ENCODE results near the gene PYM1.
"Not testable (repeated sequence)": the region's sequence is repeated elsewhere in the genome, so short reads cannot be mapped to it uniquely, and the experiment has no call there.

Gene PYM1

DNA sequence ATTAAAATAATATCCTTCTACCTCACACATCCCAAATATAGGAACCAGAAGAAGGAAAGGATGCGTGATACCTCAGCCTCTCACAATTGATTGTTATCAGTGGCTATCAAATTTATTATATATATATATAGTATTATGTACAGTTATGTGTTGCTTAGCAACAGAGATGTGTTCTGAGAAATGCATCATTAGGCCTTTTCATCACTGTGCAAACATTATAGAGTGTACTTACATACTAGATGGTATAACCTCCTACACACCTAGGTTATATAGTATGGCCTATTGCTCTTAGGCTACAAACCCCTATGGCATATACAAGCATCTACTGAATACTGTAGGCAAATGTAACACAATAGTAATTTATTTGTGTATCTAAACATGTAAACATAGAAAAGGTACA lies 34.0 kb downstream of the PYM1 start:
- in situ Hi-C loops (cut with MboI; ENCODE audit: low sequenced_read_pairs, unreplicated experiment): no loop called here
- TF ChIP-seq, protein P1, sequence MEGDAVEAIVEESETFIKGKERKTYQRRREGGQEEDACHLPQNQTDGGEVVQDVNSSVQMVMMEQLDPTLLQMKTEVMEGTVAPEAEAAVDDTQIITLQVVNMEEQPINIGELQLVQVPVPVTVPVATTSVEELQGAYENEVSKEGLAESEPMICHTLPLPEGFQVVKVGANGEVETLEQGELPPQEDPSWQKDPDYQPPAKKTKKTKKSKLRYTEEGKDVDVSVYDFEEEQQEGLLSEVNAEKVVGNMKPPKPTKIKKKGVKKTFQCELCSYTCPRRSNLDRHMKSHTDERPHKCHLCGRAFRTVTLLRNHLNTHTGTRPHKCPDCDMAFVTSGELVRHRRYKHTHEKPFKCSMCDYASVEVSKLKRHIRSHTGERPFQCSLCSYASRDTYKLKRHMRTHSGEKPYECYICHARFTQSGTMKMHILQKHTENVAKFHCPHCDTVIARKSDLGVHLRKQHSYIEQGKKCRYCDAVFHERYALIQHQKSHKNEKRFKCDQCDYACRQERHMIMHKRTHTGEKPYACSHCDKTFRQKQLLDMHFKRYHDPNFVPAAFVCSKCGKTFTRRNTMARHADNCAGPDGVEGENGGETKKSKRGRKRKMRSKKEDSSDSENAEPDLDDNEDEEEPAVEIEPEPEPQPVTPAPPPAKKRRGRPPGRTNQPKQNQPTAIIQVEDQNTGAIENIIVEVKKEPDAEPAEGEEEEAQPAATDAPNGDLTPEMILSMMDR (IDR thresholded peaks at IDR 0.05; ENCODE audit: borderline replicate concordance, control extremely low read depth, extremely low read depth, insufficient read depth, missing control alignments): no peak
- DNase-seq (ENCODE audit: low spot score): no peak

DNA sequence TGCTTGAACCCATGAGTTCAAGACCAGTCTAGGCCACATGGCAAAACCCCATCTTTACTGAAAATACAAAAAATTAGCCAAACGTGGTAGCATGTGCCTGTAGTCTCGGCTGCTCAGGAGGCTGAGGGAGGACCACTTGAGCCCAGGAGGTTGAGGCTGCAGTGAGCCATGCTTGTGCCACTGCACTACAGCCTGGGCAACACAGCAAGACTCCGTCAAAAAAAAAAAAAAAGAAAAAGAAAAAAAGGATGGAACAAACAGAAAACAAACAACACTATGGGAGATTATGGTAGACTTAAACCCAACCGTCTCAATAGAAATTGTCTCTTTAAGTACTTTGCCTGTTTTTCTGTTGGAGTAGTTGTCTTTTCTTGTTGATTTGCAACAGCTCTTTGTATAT lies 36.4 kb downstream of the PYM1 start:
- in situ Hi-C loops (cut with MboI; ENCODE audit: low sequenced_read_pairs, unreplicated experiment): no loop called here
- DNase-seq (ENCODE audit: low spot score): no peak
- TF ChIP-seq, protein P1 (IDR thresholded peaks at IDR 0.05; ENCODE audit: borderline replicate concordance, control extremely low read depth, extremely low read depth, insufficient read depth, missing control alignments): no peak

DNA sequence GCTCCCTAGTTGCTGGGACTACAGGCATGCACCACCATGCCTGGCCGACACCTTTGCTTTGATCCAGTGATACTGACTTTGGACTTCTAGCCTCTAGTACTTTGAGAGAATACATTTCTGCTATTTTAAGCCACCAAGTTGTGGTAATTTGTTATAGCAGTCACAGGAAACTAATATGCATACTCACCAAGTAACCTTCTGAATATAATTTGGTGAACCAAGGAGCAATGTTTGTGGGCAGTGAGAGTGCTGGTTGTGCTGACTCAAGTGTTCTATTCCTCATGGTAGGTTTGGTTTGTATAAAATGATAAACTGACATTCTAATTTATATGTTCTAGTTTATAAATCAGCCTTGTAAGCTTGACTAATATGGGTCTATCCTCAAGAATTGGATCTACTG lies 42.6 kb downstream of the PYM1 start:
- in situ Hi-C loops (cut with MboI; ENCODE audit: low sequenced_read_pairs, unreplicated experiment): no loop called here
- DNase-seq (ENCODE audit: low spot score): no peak
- TF ChIP-seq, protein P1 (IDR thresholded peaks at IDR 0.05; ENCODE audit: borderline replicate concordance, control extremely low read depth, extremely low read depth, insufficient read depth, missing control alignments): no peak

GRCh38 chr12:55877824-55878223 lies 49.9 kb downstream of the PYM1 start:
- no peak for DNase-seq (ENCODE audit: low spot score)
- in situ Hi-C loops (cut with MboI; ENCODE audit: low sequenced_read_pairs, unreplicated experiment): no loop called here
- TF ChIP-seq, protein P1 (IDR thresholded peaks at IDR 0.05; ENCODE audit: borderline replicate concordance, control extremely low read depth, extremely low read depth, insufficient read depth, missing control alignments): no peak

GRCh38 chr12:55875704-55876467 lies 51.8 kb downstream of the PYM1 start:
- TF ChIP-seq, protein P1 (IDR thresholded peaks at IDR 0.05; ENCODE audit: borderline replicate concordance, control extremely low read depth, extremely low read depth, insufficient read depth, missing control alignments): no peak
- no peak for DNase-seq (ENCODE audit: low spot score)
- in situ Hi-C loops (cut with MboI; ENCODE audit: low sequenced_read_pairs, unreplicated experiment): no loop called here

GRCh38 chr12:55874443-55874842 lies 53.3 kb downstream of the PYM1 start:
- TF ChIP-seq, protein P1 (IDR thresholded peaks at IDR 0.05; ENCODE audit: borderline replicate concordance, control extremely low read depth, extremely low read depth, insufficient read depth, missing control alignments): no peak

DNA sequence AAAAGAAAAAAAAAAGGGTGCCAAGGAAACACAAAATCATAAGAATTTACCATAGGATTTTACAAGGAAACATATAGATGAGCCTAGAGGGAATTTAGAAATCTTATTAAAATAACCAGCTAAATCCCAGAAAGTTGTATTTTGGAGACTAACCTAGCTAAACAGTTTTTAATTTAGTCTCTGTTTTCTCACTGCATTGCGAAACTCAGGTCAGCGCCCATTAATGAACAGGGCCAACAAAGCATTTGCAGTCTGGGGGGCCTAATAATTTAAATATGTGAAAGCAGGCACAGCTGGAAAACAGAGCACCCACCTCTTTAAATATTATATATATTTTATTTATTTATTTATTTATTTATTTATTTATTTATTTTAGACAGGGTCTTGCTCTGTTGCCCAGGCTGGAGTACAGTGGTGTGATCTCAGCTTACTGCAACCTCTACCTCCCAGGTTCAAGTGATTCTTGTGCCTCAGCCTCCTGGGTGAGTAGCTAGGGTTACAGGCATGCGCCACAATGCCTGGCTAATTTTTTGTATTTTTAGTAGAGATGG lies 61.2 kb downstream of the PYM1 start:
- in situ Hi-C loops (cut with MboI; ENCODE audit: low sequenced_read_pairs, unreplicated experiment); DNase-seq (ENCODE audit: low spot score): not testable (repeated sequence)

More at GRCh38 chr12:55874443-55874842, 53.3 kb downstream of the PYM1 start:
- in situ Hi-C loops (cut with MboI; ENCODE audit: low sequenced_read_pairs, unreplicated experiment): no loop called here
- no peak for DNase-seq (ENCODE audit: low spot score)
